Hair follicle dermal papilla cell (primary cell): ENCODE measurements around the gene PPP1R3E. TPM values are rescaled to one million over a fixed set of nuclear protein-coding genes. Genes with fewer than 3 reads are reported as not detected.

Experiments used
- small RNA-seq: library from RNA; depleted of rRNA; stranded (forward); fragments of <200 nt; gene quantifications from one replicate; pipeline ENCODE3, GENCODE V24; 2012
- total RNA-seq: library from RNA; depleted of rRNA; stranded (reverse); fragments of >200 nt; gene quantifications from 2 replicates; pipeline ENCODE4 v1.2.3, GENCODE V29; 2012

Gene PPP1R3E
- total RNA-seq = 6.3 and 7.5 TPM in 2 replicates

DNA sequence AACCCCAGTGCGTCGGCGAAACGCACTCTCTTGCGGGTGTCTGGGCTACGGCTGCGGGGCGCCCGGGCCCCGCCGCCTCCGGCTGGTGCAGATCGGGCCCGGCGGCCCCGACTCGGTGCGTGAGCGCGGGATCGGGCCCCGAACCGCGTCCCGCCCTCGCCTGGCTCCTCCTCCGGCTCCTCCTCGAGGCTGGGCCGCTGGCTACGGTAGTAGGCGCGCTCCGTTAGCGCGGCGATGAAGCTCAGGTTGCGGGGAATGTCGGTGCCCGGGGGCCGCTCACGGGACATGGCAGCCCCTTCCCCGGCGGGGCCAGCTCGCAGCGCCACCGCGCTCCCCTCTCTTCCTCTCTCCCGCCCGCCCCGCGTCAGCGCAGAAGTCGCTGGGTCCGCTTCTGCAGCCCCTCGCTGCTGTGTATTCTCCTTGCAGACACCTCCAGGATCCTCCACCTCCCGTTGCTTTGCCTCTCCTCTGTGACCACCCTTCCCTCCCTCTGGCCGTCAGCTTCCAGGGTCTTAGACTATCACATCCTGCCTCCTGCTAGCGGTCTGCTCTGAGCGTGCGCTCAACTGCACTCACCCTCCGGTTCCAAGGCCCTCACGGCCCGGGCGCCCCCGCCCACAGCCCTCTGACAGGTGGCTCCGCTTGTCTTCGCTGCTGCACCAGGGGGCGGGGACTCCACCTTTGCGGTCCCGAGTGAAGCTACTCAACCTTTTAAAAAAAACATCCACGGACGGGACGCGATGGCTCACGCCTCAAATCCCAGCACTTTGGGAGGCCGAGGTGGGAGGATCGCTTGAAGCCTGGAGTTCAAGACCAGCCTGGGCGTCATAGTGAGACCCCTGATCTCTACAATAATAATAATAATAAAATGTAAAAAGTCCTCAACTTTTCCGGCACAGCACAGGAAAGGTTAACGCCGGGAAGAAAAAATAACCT is at the start of gene PPP1R3E:
Gene PPP1R3E, minus strand, starts transcription at position 570 of the 936 bp plus-strand sequence. Its CDS starts 283 bp downstream, at position 287.

GRCh38 chr14:23320584-23321571 is 18.2 kb upstream of the PPP1R3E start, which contains the start of gene PABPN1:
Gene PABPN1 (plus strand): TSS chr14:23321457. CDS start chr14:23321470, 13 bp downstream.

DNA sequence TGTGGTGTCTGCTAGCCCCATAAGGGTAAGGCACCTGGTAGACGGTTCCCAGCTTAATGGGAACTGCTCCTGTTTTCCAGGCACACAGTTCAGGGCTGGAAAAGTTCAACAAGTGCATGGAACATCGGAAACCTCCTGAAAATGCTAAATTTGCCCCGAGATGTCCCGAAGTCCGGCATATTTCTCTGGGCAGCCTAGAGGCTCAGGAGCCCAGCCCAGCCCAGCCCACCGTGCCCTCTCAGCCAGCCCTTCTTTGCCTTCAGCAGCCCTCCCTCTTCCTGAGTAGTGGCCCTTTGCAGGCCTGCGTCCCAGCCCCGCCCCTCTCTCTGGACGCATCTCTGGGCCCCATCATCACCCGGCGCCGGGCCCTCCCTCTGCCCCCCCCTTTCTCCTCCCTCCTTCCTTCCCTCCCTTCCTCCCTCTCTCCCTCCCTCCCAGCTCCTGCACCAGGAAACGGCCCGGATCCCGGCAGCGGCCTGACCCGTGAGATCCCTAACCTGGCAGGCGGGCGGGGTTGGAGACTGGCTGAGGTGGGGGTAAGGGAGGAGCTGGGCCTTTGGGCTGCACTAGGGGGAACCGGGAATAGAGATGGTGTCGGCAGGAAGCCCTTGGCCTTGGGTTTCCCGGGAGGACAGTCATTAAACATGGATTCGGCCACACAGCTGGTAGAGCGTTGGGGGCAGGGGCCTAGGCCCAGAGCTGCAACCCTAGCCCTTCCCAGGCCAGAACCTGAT is 3.9 kb upstream of the PPP1R3E start, which contains the start of gene BCL2L2:
Gene BCL2L2, plus strand, starts transcription at position 422 of the 734 bp plus-strand sequence. CDS start 935 bp downstream, outside the sequence.

GRCh38 chr14:23286020-23286901 is 16.4 kb downstream of the PPP1R3E start, which contains the start of gene HOMEZ:
Gene HOMEZ (minus strand): TSS chr14:23286132. CDS start chr14:23285952, 180 bp downstream.

Small RNA genes within 50 kb of the gene (small RNA-seq; reads per million reads assigned to genes)
- gene RNU6-1046P = not detected

Other genes with a start within 250 kb of the PPP1R3E start
- gene CDH24, start 245.3 kb downstream of the PPP1R3E start, total RNA-seq = 2.7 and 3.6 TPM in 2 replicates
- 90.7 and 115 TPM in 2 replicates for gene ACIN1, start 207.7 kb downstream of the PPP1R3E start, total RNA-seq
- 38.3 and 40.7 TPM in 2 replicates for gene C14orf119, start 207.4 kb downstream of the PPP1R3E start, total RNA-seq
- 0.12 TPM in 1 of 2 replicates, not detected in the other for gene CIROP, start 197.9 kb downstream of the PPP1R3E start, total RNA-seq
- not detected in 2 replicates for gene CEBPE, start 183.6 kb downstream of the PPP1R3E start, total RNA-seq
- gene SLC7A8, start 119.2 kb downstream of the PPP1R3E start, total RNA-seq = 16.2 and 17.4 TPM in 2 replicates
- not detected in 2 replicates for gene RNF212B, start 64.9 kb downstream of the PPP1R3E start, total RNA-seq
- 4.1 and 5.4 TPM in 2 replicates for gene HOMEZ, start 16.7 kb downstream of the PPP1R3E start, total RNA-seq
- 23.0 and 24.2 TPM in 2 replicates for gene BCL2L2, start 4.0 kb upstream of the PPP1R3E start, total RNA-seq
- gene PABPN1, start 18.6 kb upstream of the PPP1R3E start, total RNA-seq = 39.8 and 42.2 TPM in 2 replicates
- 22.5 and 27.3 TPM in 2 replicates for gene SLC22A17, start 50.0 kb upstream of the PPP1R3E start, total RNA-seq
- 28.9 and 31.2 TPM in 2 replicates for gene EFS, start 62.3 kb upstream of the PPP1R3E start, total RNA-seq
- gene IL25, start 70.0 kb upstream of the PPP1R3E start, total RNA-seq = not detected in 2 replicates
- 0.32 and 0.49 TPM in 2 replicates for gene CMTM5, start 74.2 kb upstream of the PPP1R3E start, total RNA-seq
- gene MYH6, start 105.4 kb upstream of the PPP1R3E start, total RNA-seq = not detected in 2 replicates
- not detected in 2 replicates for gene MYH7, start 132.8 kb upstream of the PPP1R3E start, total RNA-seq
- 24.8 and 28.2 TPM in 2 replicates for gene NGDN, start 166.8 kb upstream of the PPP1R3E start, total RNA-seq
- 0.12 and 0.16 TPM in 2 replicates for gene ZFHX2, start 248.9 kb upstream of the PPP1R3E start, total RNA-seq